Smooth muscle cell (in vitro differentiated cells): Measurements from ENCODE around the gene TP53. TPM values are rescaled to one million over a fixed set of nuclear protein-coding genes. Genes with fewer than 3 reads are reported as not detected.

Source experiments
- DNase-seq: peaks from one replicate; lab custom pipeline; 2025; ENCODE audit not compliant: unreplicated experiment; lab: John Stamatoyannopoulos, UW
- H2AFZ ChIP-seq: fragments of 200-600 bp; sonication (generic); 2 replicates; pipeline ENCODE4 v1.6.0; 2016; ENCODE audit warnings: antibody characterized with exemption, low read depth, mild to moderate bottlenecking
- H3F3A ChIP-seq: fragments of 200-600 bp; sonication (generic); 2 replicates; pipeline ENCODE4 v1.6.0; 2017; ENCODE audit warnings: antibody characterized with exemption, low read depth
- H3K27ac ChIP-seq: fragments of 200-600 bp; sonication (generic); 2 replicates; pipeline ENCODE4 v1.5.1; 2016; ENCODE audit warnings: low read depth, mild to moderate bottlenecking
- H3K27me3 ChIP-seq: fragments of 200-600 bp; sonication (generic); 2 replicates; pipeline ENCODE4 v1.6.1; 2016; ENCODE audit warnings: low read depth, mild to moderate bottlenecking
- H3K36me3 ChIP-seq: fragments of 200-600 bp; sonication (generic); 2 replicates; pipeline ENCODE4 v1.5.1; 2016; ENCODE audit warnings: low read depth
- H3K4me1 ChIP-seq: fragments of 200-600 bp; sonication (generic); 2 replicates; pipeline ENCODE4 v1.5.1; 2016; ENCODE audit warnings: low read depth
- H3K4me2 ChIP-seq: fragments of 200-600 bp; sonication (generic); 2 replicates; pipeline ENCODE4 v1.6.0; 2016; ENCODE audit warnings: mild to moderate bottlenecking
- H3K4me3 ChIP-seq: fragments of 200-600 bp; sonication (generic); 2 replicates; pipeline ENCODE4 v1.5.1; 2016; ENCODE audit warnings: mild to moderate bottlenecking
- H3K79me2 ChIP-seq: fragments of 200-600 bp; sonication (generic); 2 replicates; pipeline ENCODE4 v1.6.0; 2016; ENCODE audit warnings: low read depth, mild to moderate bottlenecking
- H3K9ac ChIP-seq: fragments of 200-600 bp; sonication (generic); 2 replicates; pipeline ENCODE4 v1.6.0; 2016; ENCODE audit warnings: low read depth
- H3K9me3 ChIP-seq: fragments of 200-600 bp; sonication (generic); replicated peaks from 2 replicates; pipeline ENCODE4 v1.5.1; 2016; ENCODE audit warnings: low read depth
- H4K20me1 ChIP-seq: fragments of 200-600 bp; sonication (generic); 2 replicates; pipeline ENCODE4 v1.6.0; 2016; ENCODE audit warnings: low read depth
- WGBS: methylation state at CpG from one replicate; pipeline ENCODE4 v1.1.7; 2016; ENCODE audit warnings: low lambda C conversion rate; 5-methylcytosine and 5-hydroxymethylcytosine counted together
- polyA plus RNA-seq: library from polyadenylated mRNA; unstranded; fragments of >200 nt; fragmentation: Nextera tagmentation; extraction: Ambion mirVana; gene quantifications from 2 replicates; pipeline ENCODE4 v1.2.1, GENCODE V29; 2016
- total RNA-seq: library from RNA; depleted of rRNA; stranded (reverse); fragments of >200 nt; gene quantifications from 2 replicates; pipeline ENCODE4 v1.2.3, GENCODE V29; 2014
- TF ChIP-seq, protein P1 (sequence below): fragments of 200-600 bp; sonication (generic); IDR thresholded peaks from 2 replicates; pipeline ENCODE4 v1.5.1; 2017; ENCODE audit warnings: borderline replicate concordance, mild to moderate bottlenecking, antibody characterized with exemption; ENCODE audit not compliant: insufficient read depth, poor library complexity, severe bottlenecking

The TP53 gene
- total and polyA plus RNA-seq, 2 experiments from 2014 or later: 21.1 to 55.1 TPM

DNA sequence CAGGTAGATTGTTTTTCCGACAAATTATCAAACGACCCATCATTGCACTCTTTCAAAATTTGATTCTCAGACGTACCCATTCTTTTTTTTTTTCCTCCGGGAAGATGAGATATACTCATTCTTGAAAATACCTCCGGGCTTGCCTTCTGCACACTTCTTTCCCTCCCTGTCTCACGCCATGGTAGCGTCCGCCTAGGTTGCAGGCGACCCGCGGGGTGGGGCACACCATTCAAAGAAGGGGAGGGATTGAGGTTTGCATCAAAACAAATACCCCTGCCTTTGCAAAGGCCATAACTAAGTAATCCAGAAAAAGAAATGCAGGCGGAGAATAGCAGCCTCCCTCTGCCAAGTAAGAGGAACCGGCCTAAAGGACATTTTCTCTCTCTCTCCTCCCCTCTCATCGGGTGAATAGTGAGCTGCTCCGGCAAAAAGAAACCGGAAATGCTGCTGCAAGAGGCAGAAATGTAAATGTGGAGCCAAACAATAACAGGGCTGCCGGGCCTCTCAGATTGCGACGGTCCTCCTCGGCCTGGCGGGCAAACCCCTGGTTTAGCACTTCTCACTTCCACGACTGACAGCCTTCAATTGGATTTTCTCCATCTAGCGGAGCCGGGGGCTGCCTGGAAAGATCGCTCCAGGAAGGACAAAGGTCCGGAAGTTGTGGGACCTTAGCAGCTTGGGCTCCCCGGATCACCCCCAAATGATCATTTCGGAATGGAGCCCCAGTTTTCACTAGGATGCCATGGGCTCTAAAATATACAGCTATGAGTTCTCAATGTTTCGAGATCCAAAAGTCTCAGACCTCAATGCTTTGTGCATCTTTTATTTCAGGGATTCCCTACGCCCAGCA, 843 bp downstream of the TP53 start:
- Histone ChIP-seq H3K4me1 (peaks cover 23% of the 10 kb centered on the region), H3K36me3 (no peaks in the 10 kb centered on the region), H4K20me1 (peaks cover 5% of the 10 kb centered on the region), H3K79me2 (peaks cover 43% of the 10 kb centered on the region), H3K4me3 (peak overlapping the region; percentile 91), H3K27me3 (no peaks in the 10 kb centered on the region), H3K4me2 (peak overlapping the region; percentile 93), H3K9ac (peak overlapping the region; percentile 98), H3K9me3 (no peaks in the 10 kb centered on the region), H3F3A (peaks cover 19% of the 10 kb centered on the region), H3K27ac (peak overlapping the region; percentile 98), H2AFZ (peak overlapping the region; percentile 39)
- under 1% methylated on average over 30 of the region's 30 CpGs for WGBS
- DNase-seq: peak; percentile 57
- TF ChIP-seq, protein P1, sequence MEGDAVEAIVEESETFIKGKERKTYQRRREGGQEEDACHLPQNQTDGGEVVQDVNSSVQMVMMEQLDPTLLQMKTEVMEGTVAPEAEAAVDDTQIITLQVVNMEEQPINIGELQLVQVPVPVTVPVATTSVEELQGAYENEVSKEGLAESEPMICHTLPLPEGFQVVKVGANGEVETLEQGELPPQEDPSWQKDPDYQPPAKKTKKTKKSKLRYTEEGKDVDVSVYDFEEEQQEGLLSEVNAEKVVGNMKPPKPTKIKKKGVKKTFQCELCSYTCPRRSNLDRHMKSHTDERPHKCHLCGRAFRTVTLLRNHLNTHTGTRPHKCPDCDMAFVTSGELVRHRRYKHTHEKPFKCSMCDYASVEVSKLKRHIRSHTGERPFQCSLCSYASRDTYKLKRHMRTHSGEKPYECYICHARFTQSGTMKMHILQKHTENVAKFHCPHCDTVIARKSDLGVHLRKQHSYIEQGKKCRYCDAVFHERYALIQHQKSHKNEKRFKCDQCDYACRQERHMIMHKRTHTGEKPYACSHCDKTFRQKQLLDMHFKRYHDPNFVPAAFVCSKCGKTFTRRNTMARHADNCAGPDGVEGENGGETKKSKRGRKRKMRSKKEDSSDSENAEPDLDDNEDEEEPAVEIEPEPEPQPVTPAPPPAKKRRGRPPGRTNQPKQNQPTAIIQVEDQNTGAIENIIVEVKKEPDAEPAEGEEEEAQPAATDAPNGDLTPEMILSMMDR: no peak

DNA sequence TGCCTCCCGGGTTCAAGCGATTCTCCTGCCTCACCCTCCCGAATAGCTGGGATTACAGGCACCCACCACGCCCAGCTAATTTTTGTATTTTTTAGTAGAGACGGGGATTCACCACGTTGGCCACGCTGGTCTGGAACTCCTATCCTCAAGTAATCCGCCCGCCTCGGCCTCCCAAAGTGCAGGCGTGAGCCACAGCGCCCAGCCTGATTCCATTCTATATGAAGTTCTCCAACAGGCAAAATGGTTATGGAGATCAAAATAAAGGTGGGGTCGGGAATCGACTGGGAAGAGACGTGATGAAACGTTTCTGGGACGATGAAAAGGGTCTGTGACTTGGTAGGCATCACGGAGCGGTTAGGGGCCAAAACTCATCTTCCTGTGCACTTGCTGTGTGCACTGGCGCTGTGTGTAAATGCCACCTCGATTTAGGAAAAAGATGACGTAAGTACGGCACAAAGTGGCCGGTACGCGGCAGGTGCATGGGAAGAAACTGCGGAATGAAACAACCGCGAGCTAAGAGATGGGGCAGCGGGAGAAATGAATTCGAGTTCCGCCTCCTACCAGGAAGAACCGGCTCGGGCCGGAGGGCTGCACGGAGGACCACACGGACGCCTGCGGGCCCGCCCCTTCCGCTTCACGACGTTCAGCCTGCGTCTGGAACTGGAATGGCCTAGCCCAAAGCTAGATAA, 1.6 kb downstream of the TP53 start:
- Histone ChIP-seq H3F3A (peaks cover 19% of the 10 kb centered on the region), H4K20me1 (peaks cover 5% of the 10 kb centered on the region), H3K36me3 (no peaks in the 10 kb centered on the region), H3K9me3 (no peaks in the 10 kb centered on the region), H3K79me2 (peaks cover 50% of the 10 kb centered on the region), H3K4me3 (peak overlapping the region; percentile 91), H3K4me1 (peaks cover 23% of the 10 kb centered on the region), H3K27ac (peak overlapping the region; percentile 98), H3K27me3 (no peaks in the 10 kb centered on the region), H2AFZ (peak overlapping the region; percentile 64), H3K4me2 (peak overlapping the region; percentile 93), H3K9ac (peak overlapping the region; percentile 98)
- 7% methylated on average over 44 of the region's 44 CpGs for WGBS
- DNase-seq: peak; percentile 34
- TF ChIP-seq, protein P1: no peak

DNA sequence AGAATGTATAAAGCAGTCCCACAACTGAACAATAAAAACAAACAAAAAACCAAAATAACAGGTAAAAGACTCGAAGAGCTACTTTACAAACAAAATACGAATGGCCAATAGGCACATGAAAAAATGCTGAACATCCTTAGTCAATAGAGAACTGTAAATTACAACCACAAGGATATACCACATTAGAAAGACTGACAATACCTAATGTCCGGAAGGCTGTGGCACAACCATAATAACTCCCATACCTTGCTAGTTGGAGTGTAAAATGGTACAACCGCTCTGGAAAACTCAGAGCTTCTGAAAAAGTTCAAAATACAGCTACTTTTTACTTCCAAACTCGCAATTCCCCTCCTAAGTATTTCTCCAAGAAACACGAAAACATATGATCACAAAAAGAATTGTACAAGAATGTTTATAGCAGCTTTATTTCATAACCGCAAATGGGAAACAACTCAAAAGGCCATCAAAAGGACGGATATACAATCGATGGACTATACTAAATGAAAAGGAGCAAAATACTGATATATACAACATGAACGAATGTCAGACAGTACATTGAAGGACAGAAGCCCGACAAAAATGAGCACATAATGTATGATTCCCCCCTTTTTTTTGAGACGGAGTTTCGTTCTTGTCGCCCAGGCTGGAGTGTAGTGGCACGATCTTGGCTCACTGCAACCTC, 2.3 kb downstream of the TP53 start:
- peak overlapping the region; percentile 98 for H3K27ac ChIP-seq
- H3K4me3 ChIP-seq: peak overlapping the region; percentile 91
- H3K9ac ChIP-seq: peak overlapping the region; percentile 98
- TF ChIP-seq, protein P1: no peak
- no peak overlapping the region for H2AFZ ChIP-seq
- peak overlapping the region; percentile 93 for H3K4me2 ChIP-seq
- H4K20me1 ChIP-seq: peaks cover 8% of the 10 kb centered on the region
- H3K36me3 ChIP-seq: no peaks in the 10 kb centered on the region
- H3K4me1 ChIP-seq: peaks cover 23% of the 10 kb centered on the region
- H3F3A ChIP-seq: peaks cover 19% of the 10 kb centered on the region
- WGBS: 77% methylated on average over 15 of the region's 15 CpGs
- no peaks in the 10 kb centered on the region for H3K9me3 ChIP-seq
- peaks cover 56% of the 10 kb centered on the region for H3K79me2 ChIP-seq
- no peak for DNase-seq
- no peaks in the 10 kb centered on the region for H3K27me3 ChIP-seq
